Measurements from ENCODE around the gene TXNRD3.

DNA sequence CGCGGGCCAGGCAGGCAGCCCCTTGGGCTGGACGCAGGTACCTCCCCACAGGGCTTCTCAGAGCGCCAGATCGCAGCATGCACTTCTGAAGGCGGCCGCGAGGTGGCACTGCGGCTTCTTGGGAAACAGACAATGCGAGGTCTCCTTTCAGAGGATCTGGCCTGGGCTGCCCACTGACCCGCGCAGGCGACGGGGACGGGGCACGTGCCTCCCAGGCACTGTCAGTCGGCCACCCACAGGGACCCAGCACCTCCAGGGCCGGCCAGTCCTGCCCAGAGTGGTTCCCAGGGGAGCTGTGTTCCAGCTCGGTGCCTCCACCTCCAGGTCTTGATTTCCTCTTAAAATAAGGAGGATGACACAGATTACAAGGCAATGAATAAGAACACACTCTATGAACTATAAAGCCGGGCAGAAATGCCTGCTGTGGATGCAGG, 24.4 kb upstream of the TXNRD3 start:
- TF ChIP-seq, protein P1, sequence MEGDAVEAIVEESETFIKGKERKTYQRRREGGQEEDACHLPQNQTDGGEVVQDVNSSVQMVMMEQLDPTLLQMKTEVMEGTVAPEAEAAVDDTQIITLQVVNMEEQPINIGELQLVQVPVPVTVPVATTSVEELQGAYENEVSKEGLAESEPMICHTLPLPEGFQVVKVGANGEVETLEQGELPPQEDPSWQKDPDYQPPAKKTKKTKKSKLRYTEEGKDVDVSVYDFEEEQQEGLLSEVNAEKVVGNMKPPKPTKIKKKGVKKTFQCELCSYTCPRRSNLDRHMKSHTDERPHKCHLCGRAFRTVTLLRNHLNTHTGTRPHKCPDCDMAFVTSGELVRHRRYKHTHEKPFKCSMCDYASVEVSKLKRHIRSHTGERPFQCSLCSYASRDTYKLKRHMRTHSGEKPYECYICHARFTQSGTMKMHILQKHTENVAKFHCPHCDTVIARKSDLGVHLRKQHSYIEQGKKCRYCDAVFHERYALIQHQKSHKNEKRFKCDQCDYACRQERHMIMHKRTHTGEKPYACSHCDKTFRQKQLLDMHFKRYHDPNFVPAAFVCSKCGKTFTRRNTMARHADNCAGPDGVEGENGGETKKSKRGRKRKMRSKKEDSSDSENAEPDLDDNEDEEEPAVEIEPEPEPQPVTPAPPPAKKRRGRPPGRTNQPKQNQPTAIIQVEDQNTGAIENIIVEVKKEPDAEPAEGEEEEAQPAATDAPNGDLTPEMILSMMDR (conservative IDR thresholded peaks at IDR 0.05 in 1 of 2, IDR thresholded peaks at IDR 0.05 in 1 of 2; ENCODE audit: low read depth in 1 of 2, low read length in 2 of 2): peak; percentile 83 to 91
- no peak for TF ChIP-seq EZH2 (IDR thresholded peaks at IDR 0.05; ENCODE audit: low read length, missing control alignments)

Measured in fibroblast of lung (primary cell).